HepG2 (cell line): Measurements from ENCODE around the gene ARHGEF38. TPM values are rescaled to one million over a fixed set of nuclear protein-coding genes. Genes with fewer than 3 reads are reported as not detected.
A peak's percentile ranks its signal among the peaks of the same experiment; 100 is the strongest.

Experiments
- ATAC-seq: fragments of 200-7000 bp; cut with Tn5 transposase; 3 replicates; pipeline ENCODE4 v1.9.1; 2020; ENCODE audit warnings: mild to moderate bottlenecking, moderate library complexity
- BruUV-seq: library from RNA; stranded (reverse); fragments of 400-500 nt; replicated peaks from 2 replicates; lab custom pipeline; 2021; lab: Mats Ljungman, UMichigan
- CTCF ChIA-PET: fragments of 300-600 bp; formaldehyde crosslinking; extraction: SDS; loops from one replicate; lab custom pipeline; 2021; ENCODE audit warnings: low total read pairs, inconsistent platforms, low intra/inter-chr PET ratio; lab: Yijun Ruan, JAX
- POLR2A ChIA-PET: fragments of 350-600 bp; sonication (Branson Sonifier 250); formaldehyde crosslinking; loops from one replicate; lab custom pipeline; 2020; ENCODE audit warnings: antibody characterized with exemption, inconsistent platforms; lab: Yijun Ruan, JAX
- DNase-seq: peaks from one replicate; pipeline ENCODE4 v3.0.0-alpha.2; 2015; ENCODE audit warnings: low spot score
- FAIRE-seq: peaks from 3 replicates; lab custom pipeline; 2011; peaks lifted over from hg19 to GRCh38; lab: Jason Lieb, UNC
- H2AFZ ChIP-seq: one replicate; pipeline ENCODE4 v1.6.1; 2011; ENCODE audit warnings: low read length, inconsistent platforms
- H3K27ac ChIP-seq: fragments of 300-600 bp; 3 replicates; pipeline ENCODE4 v1.8.0; 2011; ENCODE audit warnings: mixed run types, mild to moderate bottlenecking, mixed read lengths, low read length, inconsistent platforms; ENCODE audit not compliant: insufficient read depth; ENCODE audit errors: extremely low read length
- H3K27me3 ChIP-seq, 2 experiments: fragments of 200-600 bp in 1 of 2; 2 replicates in 1 of 2; 3 replicates in 1 of 2; pipeline versions ENCODE4 v1.6.0 to v1.8.0; 2011; ENCODE audit warnings: low read length in 2 of 2, mild to moderate bottlenecking in 2 of 2, moderate library complexity in 2 of 2, inconsistent platforms in 1 of 2; ENCODE audit not compliant: insufficient read depth in 2 of 2, control insufficient read depth in 1 of 2
- H3K36me3 ChIP-seq, 2 experiments: fragments of 200-600 bp in 1 of 2; replicated peaks in 1 of 2; 2 replicates in 1 of 2; 3 replicates in 1 of 2; pipeline versions ENCODE4 v1.5.1 to v1.8.0; 2011; ENCODE audit warnings: low read length in 2 of 2, inconsistent platforms in 1 of 2; ENCODE audit not compliant: insufficient read depth in 2 of 2, control insufficient read depth in 1 of 2
- H3K4me1 ChIP-seq: 2 replicates; pipeline ENCODE4 v1.5.1; 2012; ENCODE audit warnings: low read length, inconsistent platforms; ENCODE audit not compliant: insufficient read depth
- H3K4me2 ChIP-seq: 2 replicates; pipeline ENCODE4 v1.6.0; 2011; ENCODE audit warnings: low read depth, low read length, inconsistent platforms
- H3K4me3 ChIP-seq, 3 experiments: fragments of 200-600 bp in 1 of 3; sonication (generic), shearing (Covaris generic) in 1 of 3; replicated peaks in 1 of 3; 2 replicates each; pipeline ENCODE4 v1.5.1; 2011 to 2016; ENCODE audit warnings: low read length in 3 of 3, inconsistent platforms in 2 of 3, low read depth in 2 of 3, mild to moderate bottlenecking in 2 of 3, control low read depth in 1 of 3, mixed read lengths in 1 of 3; ENCODE audit not compliant: insufficient read depth in 1 of 3
- H3K79me2 ChIP-seq: one replicate; pipeline ENCODE4 v1.6.1; 2011; ENCODE audit warnings: low read length, inconsistent platforms; ENCODE audit not compliant: insufficient read depth
- H3K9ac ChIP-seq: 2 replicates; pipeline ENCODE4 v1.6.0; 2011; ENCODE audit warnings: mild to moderate bottlenecking, low read depth, low read length, inconsistent platforms; ENCODE audit not compliant: insufficient read depth
- H3K9me3 ChIP-seq: 2 replicates; pipeline ENCODE4 v1.5.1; 2012; ENCODE audit warnings: mild to moderate bottlenecking, low read length
- H4K20me1 ChIP-seq: 2 replicates; pipeline ENCODE4 v1.6.0; 2011; ENCODE audit warnings: inconsistent platforms, mild to moderate bottlenecking, low read length, moderate library complexity; ENCODE audit not compliant: insufficient read depth
- ARNT ChIP-seq: fragments of 450-650 bp; IDR thresholded peaks from 2 replicates; pipeline ENCODE4 v1.6.1; 2017
- CTCF ChIP-seq: sonication (generic); formaldehyde crosslinking; IDR thresholded peaks from 2 replicates; pipeline ENCODE4 v1.5.0; 2020; ENCODE audit warnings: mild to moderate bottlenecking, missing genetic modification reagents, moderate library complexity
- GTF2F1 ChIP-seq: fragments of 150-350 bp; IDR thresholded peaks from 2 replicates; pipeline ENCODE4 v1.6.1; 2014; ENCODE audit warnings: low read length
- HNRNPLL ChIP-seq: fragments of 200-400 bp; formaldehyde crosslinking; IDR thresholded peaks from 2 replicates; pipeline ENCODE4 v1.6.1; 2017; ENCODE audit warnings: mild to moderate bottlenecking, low read depth, low read length; ENCODE audit not compliant: poor library complexity, severe bottlenecking
- RARA ChIP-seq: IDR thresholded peaks from 2 replicates; pipeline ENCODE4 v1.6.1; 2016; ENCODE audit warnings: missing genetic modification reagents, missing compliant biosample characterization
- STAG1 ChIP-seq: sonication (generic); formaldehyde crosslinking; IDR thresholded peaks from 2 replicates; pipeline ENCODE4 v1.4.0; 2020; ENCODE audit warnings: missing genetic modification reagents
- ZHX1 ChIP-seq: sonication (generic); formaldehyde crosslinking; IDR thresholded peaks from 2 replicates; pipeline ENCODE4 v1.8.1; 2022; ENCODE audit warnings: low read depth, mild to moderate bottlenecking, missing genetic modification reagents
- ZNF451 ChIP-seq: sonication (generic); formaldehyde crosslinking; IDR thresholded peaks from 2 replicates; pipeline ENCODE4 v1.5.0; 2020; ENCODE audit warnings: mild to moderate bottlenecking, missing genetic modification reagents
- ZNF549 ChIP-seq: sonication (generic); formaldehyde crosslinking; IDR thresholded peaks from 2 replicates; pipeline ENCODE4 v1.5.0; 2020; ENCODE audit warnings: missing genetic modification reagents
- ZNF737 ChIP-seq: sonication (generic); formaldehyde crosslinking; IDR thresholded peaks from 2 replicates; pipeline ENCODE4 v1.5.0; 2020; ENCODE audit warnings: missing genetic modification reagents, mild to moderate bottlenecking, borderline replicate concordance
- WGBS: methylation state at CpG from one replicate; pipeline ENCODE4 v1.1.6; 2017; ENCODE audit warnings: low lambda C conversion rate; 5-methylcytosine and 5-hydroxymethylcytosine counted together
- in situ Hi-C: cut with HindIII; loops from 2 replicates; pipeline ENCODE4 v1.10.0; 2017; ENCODE audit warnings: low pct_unique_long_range_greater_than_20kb; ENCODE audit not compliant: extremely low pct_ligation_motif_present
- intact Hi-C: fragments of 100-400 bp; cut with micrococcal nuclease; formaldehyde crosslinking; loops from one replicate; pipeline ENCODE4 v1.10.0; 2022; ENCODE audit not compliant: unreplicated experiment
- polyA plus RNA-seq, 8 experiments: library from polyadenylated mRNA; depleted of rRNA in 3 of 8; stranded (reverse) in 7 of 8; unstranded in 1 of 8; fragments of >200 nt; fragmentation: Illumina TruSeq in 4 of 8; extraction: Trizol in 4 of 8; gene quantifications; 2 replicates each; pipeline versions ENCODE4 v1.2.1 to v1.2.3, GENCODE V29; 2011 to 2016; ENCODE audit warnings: low read depth in 4 of 8, missing spikeins in 1 of 8, mixed read lengths in 1 of 8; ENCODE audit not compliant: insufficient read depth in 1 of 8
- total RNA-seq, 5 experiments: library from RNA; depleted of rRNA; stranded (reverse); fragments of >200 nt; fragmentation: Illumina TruSeq; extraction: Trizol; gene quantifications; 2 replicates each; pipeline ENCODE4 v1.2.3, GENCODE V29; 2016; ENCODE audit warnings: low read depth in 1 of 5
- TF ChIP-seq, protein P1 (sequence below): sonication (generic); formaldehyde crosslinking; conservative IDR thresholded peaks from 2 replicates; pipeline ENCODE4 v1.5.0; 2020; ENCODE audit warnings: missing genetic modification reagents
- TF ChIP-seq, protein P2 (sequence below): sonication (generic); formaldehyde crosslinking; IDR thresholded peaks from 2 replicates; pipeline ENCODE4 v1.5.0; 2020; ENCODE audit warnings: missing genetic modification reagents

The ARHGEF38 gene
- total and polyA plus RNA-seq, 2 of the 13 experiments (the other 11 are each of a cell fraction or from before 2014, with no cell fraction given), result not detected

- Histone ChIP-seq H3K79me2 (no peaks in the 10 kb centered on the region), H2AFZ (no peak overlapping the region), H3K27me3 (no peaks in the 10 kb centered on the region), H3K36me3 (no peaks in the 10 kb centered on the region), H3K9ac (no peak overlapping the region), H4K20me1 (no peaks in the 10 kb centered on the region), H3K4me3 (no peak overlapping the region), H3K9me3 (no peaks in the 10 kb centered on the region), H3K27ac (no peak overlapping the region), H3K4me2 (no peak overlapping the region), H3K4me1 (peaks cover 8% of the 10 kb centered on the region; the same call in 1 of the 2 replicates)
- no peak for DNase-seq
- peak; percentile 69 for ATAC-seq
- ChIA-PET POLR2A (no interaction called here), CTCF (no interaction called here)
- TF ChIP-seq CTCF (CRISPR knock-in tag) (peak; percentile 39; the same call in 1 of the 2 replicates), RARA (CRISPR knock-in tag) (no peak), GTF2F1 (no peak), ZNF737 (CRISPR knock-in tag) (no peak), STAG1 (CRISPR knock-in tag) (peak; percentile 27), ARNT (no peak)
- FAIRE-seq, result no peak
- intact Hi-C loops (no loop called here), in situ Hi-C loops (no loop called here)
- WGBS, result 34% methylated on average over 5 of the region's 5 CpGs
- BruUV-seq, result no TSS peak
Observed at GRCh38 chr4:105666693-105667092, 114.3 kb downstream of the ARHGEF38 start.

- Histone ChIP-seq H3K9ac (no peak overlapping the region), H2AFZ (no peak overlapping the region), H3K4me2 (no peak overlapping the region), H3K9me3 (no peaks in the 10 kb centered on the region), H4K20me1 (no peaks in the 10 kb centered on the region), H3K4me1 (peaks cover 8% of the 10 kb centered on the region; the same call in 1 of the 2 replicates), H3K27ac (no peak overlapping the region), H3K4me3 (no peak overlapping the region), H3K36me3 (no peaks in the 10 kb centered on the region), H3K27me3 (no peaks in the 10 kb centered on the region), H3K79me2 (no peaks in the 10 kb centered on the region)
- BruUV-seq, result no TSS peak
- peak; percentile 15 for FAIRE-seq
- intact Hi-C loops, result loop anchor here (10.0 kb wide), 1 partner anchor 146 kb away; no protein-coding TSS in a partner anchor
- in situ Hi-C loops, result no loop called here
- ATAC-seq, result peak; percentile 83
- DNase-seq, result peak; percentile 23
- POLR2A ChIA-PET, result no interaction called here
- CTCF ChIA-PET, result no interaction called here
- TF ChIP-seq, protein P1, sequence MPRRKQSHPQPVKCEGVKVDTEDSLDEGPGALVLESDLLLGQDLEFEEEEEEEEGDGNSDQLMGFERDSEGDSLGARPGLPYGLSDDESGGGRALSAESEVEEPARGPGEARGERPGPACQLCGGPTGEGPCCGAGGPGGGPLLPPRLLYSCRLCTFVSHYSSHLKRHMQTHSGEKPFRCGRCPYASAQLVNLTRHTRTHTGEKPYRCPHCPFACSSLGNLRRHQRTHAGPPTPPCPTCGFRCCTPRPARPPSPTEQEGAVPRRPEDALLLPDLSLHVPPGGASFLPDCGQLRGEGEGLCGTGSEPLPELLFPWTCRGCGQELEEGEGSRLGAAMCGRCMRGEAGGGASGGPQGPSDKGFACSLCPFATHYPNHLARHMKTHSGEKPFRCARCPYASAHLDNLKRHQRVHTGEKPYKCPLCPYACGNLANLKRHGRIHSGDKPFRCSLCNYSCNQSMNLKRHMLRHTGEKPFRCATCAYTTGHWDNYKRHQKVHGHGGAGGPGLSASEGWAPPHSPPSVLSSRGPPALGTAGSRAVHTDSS (CRISPR knock-in tag), result no peak
- no peak for TF ChIP-seq ZHX1
- TF ChIP-seq ZNF451 (CRISPR knock-in tag), result no peak
- TF ChIP-seq HNRNPLL, result no peak
- TF ChIP-seq, protein P2, sequence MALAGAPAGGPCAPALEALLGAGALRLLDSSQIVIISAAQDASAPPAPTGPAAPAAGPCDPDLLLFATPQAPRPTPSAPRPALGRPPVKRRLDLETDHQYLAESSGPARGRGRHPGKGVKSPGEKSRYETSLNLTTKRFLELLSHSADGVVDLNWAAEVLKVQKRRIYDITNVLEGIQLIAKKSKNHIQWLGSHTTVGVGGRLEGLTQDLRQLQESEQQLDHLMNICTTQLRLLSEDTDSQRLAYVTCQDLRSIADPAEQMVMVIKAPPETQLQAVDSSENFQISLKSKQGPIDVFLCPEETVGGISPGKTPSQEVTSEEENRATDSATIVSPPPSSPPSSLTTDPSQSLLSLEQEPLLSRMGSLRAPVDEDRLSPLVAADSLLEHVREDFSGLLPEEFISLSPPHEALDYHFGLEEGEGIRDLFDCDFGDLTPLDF (CRISPR knock-in tag), result no peak
- TF ChIP-seq ZNF549, result 0 out of 2 replicates have a peak, but pooled peaks have one; percentile 50
Observed at GRCh38 chr4:105670684-105671083, 118.3 kb downstream of the ARHGEF38 start.
